ENCODE measurements around the gene SELENOO.

The SELENOO gene

GRCh38 chr22:50243685-50244419, 43.0 kb downstream of the SELENOO start:
- no peak for DNase-seq

- peak; percentile 96 to 98 (median 98) for DNase-seq
These were observed 43.8 kb downstream of the SELENOO start, which contains the start of gene TUBGCP6 for GRCh38 chr22:50244420-50245213. TSS of gene TUBGCP6 (minus strand) at chr22:50245023. CDS start at chr22:50244459, 564 bp downstream.

- no peak for DNase-seq
These were observed 44.6 kb downstream of the SELENOO start for GRCh38 chr22:50245214-50246072.

DNA sequence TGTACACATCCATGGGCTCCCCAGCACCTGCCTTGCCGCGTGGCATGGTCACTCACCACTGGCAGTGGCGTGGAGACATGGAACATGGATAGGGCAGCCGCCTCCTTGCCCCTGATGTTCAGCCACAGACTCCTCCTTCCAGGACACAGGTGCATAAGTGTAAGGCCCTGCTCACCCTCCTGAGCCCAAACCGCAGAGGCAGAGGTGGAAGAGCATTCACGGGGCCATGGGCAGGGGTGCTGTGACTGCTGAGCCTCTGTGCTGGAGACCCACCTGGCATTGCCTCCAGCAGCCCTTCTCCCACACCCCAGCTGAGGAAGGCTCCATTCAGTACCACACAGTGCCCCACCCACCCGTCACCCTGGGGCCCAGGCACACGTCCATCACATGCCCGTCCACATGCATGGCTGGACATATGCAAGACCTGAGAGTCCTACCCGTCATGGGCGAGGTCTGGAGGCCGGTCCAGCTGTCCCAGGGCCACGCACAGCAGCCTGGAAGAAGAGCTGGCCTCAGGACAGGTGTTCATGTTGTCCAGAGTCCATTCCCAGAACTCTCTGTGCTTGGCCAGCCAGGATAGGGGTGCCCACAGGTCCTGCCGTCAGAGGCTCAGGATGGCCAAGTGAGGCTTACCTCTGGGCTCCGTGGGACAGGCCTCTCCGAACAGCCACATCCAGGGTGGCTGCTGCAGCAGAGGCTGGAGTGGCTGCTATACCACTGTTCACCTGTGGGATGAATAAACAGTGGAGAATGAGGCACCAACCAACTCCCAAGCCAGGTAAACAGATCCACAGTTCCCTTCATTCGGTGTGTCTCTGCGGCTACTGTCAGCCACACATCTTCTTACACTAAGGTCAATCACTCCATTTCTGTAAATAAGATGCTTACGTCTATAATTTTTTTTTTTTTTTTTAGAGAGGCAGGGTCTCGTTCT, 45.7 kb downstream of the SELENOO start:
- DNase-seq = no peak

DNA sequence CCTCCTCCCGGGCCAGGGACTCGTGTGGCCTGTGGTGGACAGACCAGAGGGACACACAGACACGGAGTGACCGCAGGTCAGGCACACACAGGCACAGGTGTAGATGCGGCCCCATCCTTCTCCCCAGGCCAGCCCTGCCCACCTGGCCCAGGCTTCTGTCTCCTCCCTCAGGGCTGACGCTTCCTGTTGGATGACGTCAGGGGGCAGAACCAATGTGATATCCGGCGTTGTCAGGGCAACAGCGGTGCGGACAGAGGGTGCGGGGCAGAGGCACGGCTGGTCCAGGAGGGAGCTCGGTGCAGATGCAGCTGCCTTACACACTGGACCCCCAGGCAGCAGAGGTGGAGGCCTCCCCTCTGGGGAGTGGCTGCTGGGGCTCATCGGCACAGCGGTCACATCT, 46.9 kb downstream of the SELENOO start:
- peak in 1 of 3 donors; percentile 23 for DNase-seq

- DNase-seq = no peak
These were observed 47.6 kb downstream of the SELENOO start for GRCh38 chr22:50248196-50249081.

GRCh38 chr22:50249341-50250248, 48.8 kb downstream of the SELENOO start:
- DNase-seq = no peak

DNA sequence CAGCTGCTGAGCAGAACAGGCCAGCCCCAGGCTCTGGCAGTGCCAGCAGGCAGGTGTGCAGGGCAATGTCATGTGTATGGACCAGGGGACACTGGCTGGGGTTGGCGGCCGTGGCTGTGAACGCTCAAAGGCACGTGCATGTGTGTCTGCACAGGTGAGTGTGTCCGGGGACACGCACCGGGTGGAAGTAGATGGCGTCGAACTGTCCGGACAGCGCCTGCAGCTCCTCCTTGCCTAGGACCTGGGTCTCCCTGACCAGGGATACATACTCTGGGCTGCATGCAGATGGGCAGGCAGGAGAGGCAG, 49.4 kb downstream of the SELENOO start:
- DNase-seq = no peak

GRCh38 chr22:50250555-50251476, 50.0 kb downstream of the SELENOO start, which contains the start of gene HDAC10:
TSS of gene HDAC10 (minus strand) at chr22:50251265. CDS start at chr22:50251032, 233 bp downstream.
- DNase-seq = peak; percentile 89 to 96 (median 94)

DNA sequence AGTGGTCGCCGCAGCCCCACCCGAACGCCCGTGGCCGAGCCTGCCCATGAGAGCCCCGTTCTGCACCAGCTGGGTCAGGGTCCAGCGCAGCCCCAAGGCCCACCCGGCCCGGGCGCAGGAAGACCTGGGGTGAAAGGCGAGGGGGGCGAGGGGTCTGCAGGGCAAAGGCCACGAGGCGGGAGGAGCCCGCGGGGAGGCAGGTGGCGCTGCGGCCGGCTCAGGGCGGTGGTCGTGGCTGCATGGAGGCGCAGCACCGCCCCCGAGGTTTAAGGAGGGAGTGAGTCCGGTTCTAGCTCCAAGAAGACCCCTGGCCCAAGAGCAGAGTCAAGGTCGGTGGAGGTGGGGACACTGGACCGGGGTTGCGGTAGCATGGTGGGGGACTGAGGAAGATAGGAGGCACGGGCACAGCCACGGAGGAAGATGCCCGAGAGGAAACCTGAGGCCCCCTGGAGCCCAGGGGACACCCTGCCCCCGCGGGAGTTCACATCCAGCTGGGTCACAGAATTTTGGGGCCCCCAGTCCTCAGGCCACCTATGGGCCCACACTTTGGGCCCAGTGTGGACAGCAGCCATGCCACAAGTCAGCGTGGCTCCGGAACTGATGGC, 50.8 kb downstream of the SELENOO start:
- no peak for DNase-seq

DNA sequence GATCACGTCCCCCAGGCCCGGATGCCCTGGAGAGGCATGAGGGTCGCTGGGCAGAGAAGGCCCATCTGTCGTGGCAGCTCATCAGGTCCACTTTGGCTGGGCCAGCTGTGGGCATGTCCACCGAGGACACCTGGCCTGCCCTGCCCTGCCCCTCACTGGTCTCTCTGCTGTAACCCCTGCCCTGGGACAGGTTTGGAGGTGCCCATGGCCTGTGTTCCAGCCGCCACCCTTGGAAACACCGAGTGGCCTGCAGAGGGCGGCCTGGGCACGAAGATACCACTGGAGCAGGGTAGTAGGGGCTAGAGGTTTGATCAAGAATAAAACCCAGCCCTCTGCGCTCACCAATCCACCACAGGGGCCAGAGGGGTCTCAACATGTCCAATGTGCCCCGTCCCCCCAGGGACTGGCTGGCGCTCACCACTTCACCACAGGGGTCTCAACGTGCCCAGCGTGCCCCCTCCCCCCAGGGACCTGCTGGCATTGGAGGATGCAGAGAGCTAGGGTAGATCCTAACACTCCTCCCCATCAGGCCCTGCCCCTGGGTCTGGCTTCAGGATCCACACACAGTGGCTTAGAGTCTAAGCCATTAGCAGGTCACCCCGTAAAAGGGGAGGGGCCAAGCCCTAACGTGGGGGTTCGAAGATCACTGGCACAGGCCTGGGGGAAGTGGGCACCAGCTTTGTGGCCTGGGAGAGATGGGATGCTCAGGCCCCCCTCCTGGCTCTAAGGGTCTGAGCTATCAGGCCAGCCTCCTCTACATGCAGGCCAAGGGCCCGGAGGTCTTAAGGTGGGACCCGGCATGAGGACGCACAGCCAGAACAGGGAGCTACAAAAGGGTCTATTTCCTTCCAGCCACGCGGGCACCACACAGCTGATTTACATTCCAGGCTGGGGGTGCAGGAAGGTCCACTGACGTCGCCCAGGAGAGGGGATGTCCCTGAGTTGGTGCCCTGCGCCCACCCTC, 51.6 kb downstream of the SELENOO start:
- peak; percentile 74 to 84 (median 78) for DNase-seq

GRCh38 chr22:50253046-50253915, 52.5 kb downstream of the SELENOO start:
- peak; percentile 53 to 73 (median 61) for DNase-seq

GRCh38 chr22:50253941-50254340, 53.1 kb downstream of the SELENOO start:
- no peak for DNase-seq

- DNase-seq = no peak
These were observed 54.3 kb downstream of the SELENOO start for GRCh38 chr22:50255099-50255498.

GRCh38 chr22:50255607-50256006, 54.8 kb downstream of the SELENOO start:
- DNase-seq = no peak
